ENCODE measurements around the gene SENP6. TPM values are rescaled to one million over a fixed set of nuclear protein-coding genes. Genes with fewer than 3 reads are reported as not detected.

Gene SENP6
- polyA plus RNA-seq, 1 donor from 2014 or later = 113 TPM

GRCh38 chr6:75735491-75736186, 134.0 kb downstream of the SENP6 start:
- Histone ChIP-seq H3K9me2 (ENCODE audit: insufficient read depth, low read length) (no peaks in the 10 kb centered on the region), H3K36me3 (ENCODE audit: insufficient read depth, low read length) (no peaks in the 10 kb centered on the region), H3K79me2 (replicated peaks; ENCODE audit: insufficient read depth, low read length) (no peaks in the 10 kb centered on the region), H3K27ac (ENCODE audit: low read length) (no peak overlapping the region), H3K9ac (ENCODE audit: low read length) (no peak overlapping the region), H3K27me3 (ENCODE audit: insufficient read depth, low read depth, low read length) (no peaks in the 10 kb centered on the region), H2AFZ (ENCODE audit: low read depth, low read length) (no peak overlapping the region), H4K20me1 (ENCODE audit: insufficient read depth) (no peaks in the 10 kb centered on the region), H3K4me3 (ENCODE audit: low read length) (no peak overlapping the region), H3F3A (ENCODE audit: insufficient read depth, low read length, poor library complexity, severe bottlenecking) (no peaks in the 10 kb centered on the region), H3K4me2 (ENCODE audit: low read length) (no peak overlapping the region), H3K9me3 (ENCODE audit: low read length) (no peaks in the 10 kb centered on the region)
- no peak for TF ChIP-seq REST (IDR thresholded peaks at IDR 0.05; ENCODE audit: borderline replicate concordance)
- no peak for TF ChIP-seq SMC3 (conservative IDR thresholded peaks at IDR 0.05; ENCODE audit: poor library complexity)
- TF ChIP-seq TAF1 (IDR thresholded peaks at IDR 0.05; ENCODE audit: low read depth) = no peak
- no peak for TF ChIP-seq POLR2AphosphoS5 (IDR thresholded peaks at IDR 0.05)
- TF ChIP-seq MXI1 (conservative IDR thresholded peaks at IDR 0.05; ENCODE audit: poor library complexity, severe bottlenecking) = no peak
- TF ChIP-seq EZH2 (IDR thresholded peaks at IDR 0.05; ENCODE audit: borderline replicate concordance, insufficient read depth, low read length, poor library complexity, severe bottlenecking) = no peak
- no peak for TF ChIP-seq CTCF (IDR thresholded peaks at IDR 0.05; ENCODE audit: poor library complexity, severe bottlenecking)
- TF ChIP-seq EP300 (conservative IDR thresholded peaks at IDR 0.05; ENCODE audit: poor library complexity, severe bottlenecking) = no peak
- no peak for TF ChIP-seq RAD21 (conservative IDR thresholded peaks at IDR 0.05)

GRCh38 chr6:75743971-75744370, 142.3 kb downstream of the SENP6 start:
- Histone ChIP-seq H3K27ac (ENCODE audit: low read length) (no peak overlapping the region), H3F3A (ENCODE audit: insufficient read depth, low read length, poor library complexity, severe bottlenecking) (no peaks in the 10 kb centered on the region), H3K9me2 (ENCODE audit: insufficient read depth, low read length) (no peaks in the 10 kb centered on the region), H3K9ac (ENCODE audit: low read length) (no peak overlapping the region), H2AFZ (ENCODE audit: low read depth, low read length) (no peak overlapping the region), H3K4me3 (ENCODE audit: low read length) (no peak overlapping the region), H3K27me3 (ENCODE audit: insufficient read depth, low read depth, low read length) (no peaks in the 10 kb centered on the region), H3K9me3 (ENCODE audit: low read length) (no peaks in the 10 kb centered on the region), H3K4me2 (ENCODE audit: low read length) (no peak overlapping the region), H3K36me3 (ENCODE audit: insufficient read depth, low read length) (no peaks in the 10 kb centered on the region), H3K79me2 (replicated peaks; ENCODE audit: insufficient read depth, low read length) (no peaks in the 10 kb centered on the region), H4K20me1 (ENCODE audit: insufficient read depth) (no peaks in the 10 kb centered on the region)
- no peak for TF ChIP-seq MXI1 (conservative IDR thresholded peaks at IDR 0.05; ENCODE audit: poor library complexity, severe bottlenecking)
- TF ChIP-seq EZH2 (IDR thresholded peaks at IDR 0.05; ENCODE audit: borderline replicate concordance, insufficient read depth, low read length, poor library complexity, severe bottlenecking) = no peak
- TF ChIP-seq EP300 (conservative IDR thresholded peaks at IDR 0.05; ENCODE audit: poor library complexity, severe bottlenecking) = no peak
- TF ChIP-seq POLR2AphosphoS5 (IDR thresholded peaks at IDR 0.05) = no peak

Data from neural cell (in vitro differentiated cells).